GM12892 (cell line): ENCODE results near the gene LRRC8C.

ENCODE experiments used
- DNase-seq: peaks from one replicate; pipeline ENCODE4 v3.0.0; 2011; ENCODE audit not compliant: insufficient read length
- FAIRE-seq: peaks from 2 replicates; lab custom pipeline; 2011; peaks lifted over from hg19 to GRCh38; lab: Jason Lieb, UNC
- POLR2A ChIP-seq: IDR thresholded peaks from 2 replicates; pipeline ENCODE4 v1.6.1; 2011; ENCODE audit warnings: low read depth, low read length, control low read depth
- POLR2AphosphoS5 ChIP-seq: IDR thresholded peaks from 2 replicates; pipeline ENCODE4 v1.6.1; 2011; ENCODE audit warnings: low read depth, low read length, control low read depth
- TAF1 ChIP-seq: IDR thresholded peaks from 2 replicates; pipeline ENCODE4 v1.6.1; 2011; ENCODE audit warnings: low read depth, mild to moderate bottlenecking, control low read depth, low read length, borderline replicate concordance

Gene LRRC8C

DNA sequence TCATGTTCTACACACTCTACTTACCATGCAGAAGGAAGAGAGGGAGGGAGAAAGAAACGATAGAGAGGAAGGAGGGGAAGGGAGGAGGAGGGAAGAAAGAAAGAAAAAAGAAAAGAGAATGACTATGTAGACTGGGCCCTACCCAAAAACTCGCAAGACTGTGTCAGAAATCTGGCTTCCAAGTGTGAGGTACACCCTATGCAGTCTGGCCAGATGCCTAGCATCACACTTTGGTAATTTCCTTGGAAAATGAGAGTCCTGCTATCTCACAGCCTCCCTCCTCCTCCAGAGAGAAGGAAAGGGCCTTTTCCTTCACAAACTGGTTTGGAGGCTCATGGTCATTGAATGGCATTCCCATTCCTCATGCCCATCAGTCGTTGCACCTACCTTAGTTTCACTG, 101.5 kb downstream of the LRRC8C start:
- DNase-seq (no peak), FAIRE-seq (no peak)
- no peak for TF ChIP-seq POLR2A
- TF ChIP-seq POLR2AphosphoS5 = no peak
- no peak for TF ChIP-seq TAF1

DNA sequence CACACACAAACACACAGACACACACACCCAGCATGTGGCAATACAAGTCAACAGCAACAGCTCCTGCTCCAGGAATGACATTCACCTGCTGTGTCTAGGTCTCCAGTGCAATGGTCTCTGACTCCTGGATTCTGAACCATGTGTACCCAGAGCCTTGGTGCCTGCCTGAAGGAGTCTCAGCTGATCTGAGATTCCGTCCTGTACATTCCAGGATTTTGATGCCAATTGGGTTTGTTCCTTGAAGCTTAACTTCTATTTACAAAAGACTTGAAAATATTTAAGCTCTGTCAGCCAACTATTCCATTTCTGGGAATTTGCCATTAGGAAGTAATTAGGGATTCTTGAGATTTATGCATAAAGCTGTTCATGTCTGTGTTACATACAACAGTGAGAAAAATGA, 102.6 kb downstream of the LRRC8C start:
- DNase-seq (no peak), FAIRE-seq (no peak)
- TF ChIP-seq POLR2A (no peak), POLR2AphosphoS5 (no peak), TAF1 (no peak)

DNA sequence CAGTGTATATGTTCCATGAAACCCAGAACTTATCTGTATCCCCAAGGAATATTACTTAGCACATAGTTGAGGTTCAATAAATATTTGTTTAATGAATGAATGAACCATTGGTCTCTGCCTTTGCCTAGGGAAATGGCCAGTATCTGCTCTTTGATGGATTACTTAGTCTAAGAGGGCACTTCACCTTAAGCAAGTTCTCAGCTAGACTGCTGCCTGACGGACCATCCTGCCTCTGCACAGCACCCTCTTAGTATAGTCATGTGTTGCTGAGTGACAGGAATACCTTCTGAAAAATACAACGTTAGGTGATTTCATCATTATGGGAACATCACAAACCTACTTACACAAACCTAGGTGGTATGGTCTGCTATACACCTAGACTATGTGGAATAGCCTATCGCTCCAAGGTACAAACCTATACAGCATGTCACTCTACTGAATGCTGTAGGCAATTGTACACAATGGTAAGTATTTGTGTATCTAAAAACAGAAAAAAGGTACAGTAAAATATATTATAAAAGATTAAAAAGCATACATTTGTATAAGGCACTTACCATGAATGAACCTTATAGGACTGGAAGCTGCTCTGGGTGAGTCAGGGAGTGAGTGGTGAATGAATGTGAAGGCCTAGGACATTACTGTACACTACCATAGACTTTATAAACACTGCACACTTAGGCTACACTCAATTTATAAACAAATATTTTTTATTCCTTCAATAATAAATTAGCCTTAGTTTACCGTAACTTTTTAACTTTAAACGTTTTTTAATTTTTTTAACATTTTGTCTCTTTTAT, 104.2 kb downstream of the LRRC8C start:
- TF ChIP-seq POLR2A (no peak), POLR2AphosphoS5 (no peak), TAF1 (no peak)
- no peak for FAIRE-seq
- DNase-seq = no peak

DNA sequence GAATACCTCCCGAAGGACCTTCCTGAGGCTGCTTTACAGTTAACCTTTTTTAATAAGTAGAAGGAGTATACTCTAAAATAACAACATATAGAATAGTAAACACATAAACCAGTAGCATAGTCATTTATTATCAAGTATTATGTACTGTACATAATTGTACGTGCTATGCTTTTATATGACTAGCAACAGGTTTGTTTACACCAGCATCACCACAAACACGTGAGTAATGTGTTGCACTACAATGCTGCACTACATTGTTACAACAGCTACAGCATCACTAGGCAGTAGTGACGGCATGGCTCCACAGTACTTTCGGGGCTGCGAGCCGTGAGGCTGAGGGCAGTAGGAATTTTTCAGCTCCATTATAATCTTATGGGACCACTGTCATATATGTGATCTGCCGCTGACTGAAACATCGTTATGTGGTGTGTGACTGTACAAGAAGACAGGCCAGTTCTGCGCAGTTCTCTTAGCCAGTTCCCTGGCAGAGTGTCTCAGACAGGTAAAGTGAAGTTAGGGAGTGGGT, 105.1 kb downstream of the LRRC8C start:
- no peak for FAIRE-seq
- no peak for DNase-seq
- TF ChIP-seq TAF1 (no peak), POLR2AphosphoS5 (no peak), POLR2A (no peak)

DNA sequence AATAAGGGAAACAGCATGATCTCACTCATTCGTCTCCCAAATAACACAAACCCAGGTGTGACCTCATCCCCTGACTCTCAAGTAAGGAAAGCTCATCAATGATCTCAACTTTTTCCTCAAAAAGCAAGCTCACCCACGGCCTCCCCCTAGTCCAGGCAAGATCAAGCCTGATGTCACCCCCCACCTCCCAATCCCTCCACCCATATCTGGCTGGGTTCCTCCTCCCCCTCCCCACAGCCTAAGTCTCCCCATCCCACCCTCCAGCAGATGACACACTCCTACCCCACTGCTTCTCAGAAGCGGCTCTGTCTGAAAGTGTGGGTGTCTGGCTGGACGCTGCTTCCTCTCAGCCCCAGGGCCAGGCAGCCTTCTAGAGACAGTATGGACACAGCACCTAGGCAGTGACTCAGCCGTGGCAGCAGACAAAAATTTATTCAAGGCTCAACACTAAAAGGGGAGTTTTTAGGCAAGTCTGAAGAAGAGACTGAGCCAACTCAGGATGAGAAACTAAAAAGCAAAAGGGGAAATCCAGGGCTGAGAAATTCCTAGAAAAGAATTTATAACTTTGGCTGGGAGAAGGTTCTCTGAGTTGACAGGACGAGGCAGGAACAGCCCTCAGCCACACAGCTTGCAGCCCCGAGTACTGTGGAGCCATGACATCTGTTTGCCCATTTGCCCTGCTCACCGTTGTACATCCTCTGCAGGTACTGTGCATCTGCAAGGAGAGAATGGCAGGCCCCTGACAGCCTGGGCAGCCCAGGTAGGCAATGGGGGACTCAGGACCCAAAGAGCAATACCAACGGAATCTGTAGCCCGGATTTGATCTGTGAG, 106.3 kb downstream of the LRRC8C start:
- TF ChIP-seq POLR2A (no peak), TAF1 (no peak), POLR2AphosphoS5 (no peak)
- FAIRE-seq = peak; percentile 38
- no peak for DNase-seq

DNA sequence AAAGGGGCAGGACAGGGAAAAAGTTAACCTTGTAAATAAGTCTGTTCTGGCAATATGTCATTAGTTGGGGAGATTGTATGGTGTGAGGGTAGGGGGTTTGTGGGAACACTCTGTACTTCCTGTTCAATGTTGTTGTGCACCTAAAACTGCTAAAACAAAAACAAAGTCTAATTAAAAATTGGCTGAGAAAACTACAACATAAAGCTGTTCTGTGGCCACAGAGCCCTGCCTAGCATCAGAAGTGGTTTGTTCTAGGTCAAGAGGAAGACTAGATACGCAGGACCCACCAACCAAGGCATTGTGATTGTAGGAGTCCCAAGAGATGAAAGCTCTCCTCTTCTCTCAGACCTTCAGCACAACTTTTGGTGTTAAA, 106.9 kb downstream of the LRRC8C start:
- FAIRE-seq (no peak), DNase-seq (no peak)
- no peak for TF ChIP-seq TAF1
- no peak for TF ChIP-seq POLR2AphosphoS5
- no peak for TF ChIP-seq POLR2A

DNA sequence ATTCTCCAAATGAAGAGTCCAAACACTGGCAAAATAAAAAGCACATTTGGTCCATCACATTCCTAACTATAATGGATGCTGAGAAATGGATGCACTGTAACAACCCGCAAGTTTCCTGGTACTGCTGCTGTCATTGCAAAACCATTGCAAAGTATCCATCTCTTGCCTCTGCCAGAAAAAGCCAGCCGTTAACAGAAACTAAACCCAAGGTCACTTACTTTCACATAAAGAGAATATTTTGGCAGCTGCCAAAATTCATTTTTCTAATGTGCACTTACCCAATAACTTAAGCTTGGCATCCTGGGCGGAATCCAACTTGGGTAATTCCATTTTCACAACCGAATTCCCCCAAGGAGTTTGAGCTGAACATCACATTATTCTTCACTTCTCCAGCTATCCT, 110.9 kb downstream of the LRRC8C start:
- TF ChIP-seq POLR2A (no peak), POLR2AphosphoS5 (no peak), TAF1 (no peak)
- no peak for DNase-seq
- FAIRE-seq = no peak

DNA sequence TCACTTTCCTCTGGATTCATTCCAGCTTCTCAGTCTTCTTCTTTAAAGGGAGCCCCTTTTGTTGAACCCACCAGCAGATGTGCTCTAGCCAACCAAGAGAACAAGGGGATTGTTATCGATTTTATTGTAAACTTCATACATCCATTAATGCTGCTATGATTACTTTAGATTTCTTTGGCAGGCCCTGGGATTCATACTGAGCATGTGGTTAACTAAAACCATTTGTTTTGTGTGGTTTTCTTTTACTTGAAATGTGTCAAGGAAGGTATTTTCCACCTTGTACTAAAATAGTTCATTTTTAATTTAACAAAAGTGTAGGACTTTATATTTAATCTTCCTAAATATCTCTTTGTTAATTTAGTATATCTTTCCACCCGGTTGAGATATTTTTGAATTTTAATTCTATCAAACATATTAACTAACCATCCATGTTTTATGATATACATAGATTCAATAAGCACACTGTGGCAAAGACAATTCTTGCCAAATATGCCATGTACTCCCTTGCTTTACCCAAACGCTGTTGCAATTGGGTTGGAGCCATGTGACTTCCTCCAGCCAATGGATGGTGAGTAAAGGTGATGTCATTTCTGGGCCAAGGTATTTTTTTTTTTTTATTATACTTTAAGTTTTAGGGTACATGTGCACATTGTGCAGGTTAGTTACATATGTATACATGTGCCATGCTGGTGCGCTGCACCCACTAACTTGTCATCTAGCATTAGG, 113.7 kb downstream of the LRRC8C start:
- FAIRE-seq = no peak
- TF ChIP-seq POLR2AphosphoS5 (no peak), POLR2A (no peak), TAF1 (no peak)

DNA sequence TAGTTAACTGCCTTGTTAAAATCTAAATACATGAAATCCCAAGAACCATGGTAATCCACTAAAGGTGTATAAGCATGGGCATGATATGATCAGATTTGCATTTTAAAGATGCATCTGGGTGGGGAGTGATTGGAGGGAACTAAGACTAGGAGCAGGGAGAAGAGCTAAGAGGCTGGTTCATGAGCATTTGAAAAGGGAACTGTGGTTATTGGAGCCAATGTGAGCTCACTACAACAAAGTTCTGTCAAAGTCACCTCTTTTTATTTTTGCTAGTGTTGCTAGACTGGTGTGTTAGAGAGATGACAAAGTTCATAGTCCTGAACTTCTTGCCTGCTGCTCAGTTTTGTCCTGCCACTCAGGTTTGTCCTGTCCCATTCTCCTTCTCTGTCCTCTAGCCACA, 120.8 kb downstream of the LRRC8C start:
- TF ChIP-seq POLR2AphosphoS5 = no peak
- TF ChIP-seq POLR2A = no peak
- no peak for FAIRE-seq
- no peak for DNase-seq

More for the DNA sequence above, 113.7 kb downstream of the LRRC8C start:
- no peak for DNase-seq

DNA sequence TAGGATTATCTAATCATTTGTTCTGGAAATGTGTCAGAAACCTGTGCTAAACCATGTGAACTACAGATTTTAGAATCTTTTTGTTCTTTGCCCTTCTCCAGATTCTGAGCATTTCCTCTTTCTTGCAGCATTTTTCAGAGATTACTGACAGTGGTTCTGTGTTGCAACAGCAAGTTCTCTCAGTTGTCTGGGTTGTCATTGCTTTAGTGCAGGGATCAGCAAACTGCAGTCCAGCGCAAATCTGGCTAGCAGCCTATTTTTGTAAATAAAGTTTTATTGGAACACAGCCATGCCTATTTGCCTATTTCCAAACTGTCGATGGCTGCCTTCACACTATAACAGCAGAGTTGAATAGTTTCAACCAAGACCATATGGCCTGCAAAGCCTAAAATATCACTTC, 121.6 kb downstream of the LRRC8C start:
- no peak for FAIRE-seq
- no peak for TF ChIP-seq POLR2AphosphoS5
- TF ChIP-seq POLR2A = no peak
- no peak for TF ChIP-seq TAF1
- no peak for DNase-seq

DNA sequence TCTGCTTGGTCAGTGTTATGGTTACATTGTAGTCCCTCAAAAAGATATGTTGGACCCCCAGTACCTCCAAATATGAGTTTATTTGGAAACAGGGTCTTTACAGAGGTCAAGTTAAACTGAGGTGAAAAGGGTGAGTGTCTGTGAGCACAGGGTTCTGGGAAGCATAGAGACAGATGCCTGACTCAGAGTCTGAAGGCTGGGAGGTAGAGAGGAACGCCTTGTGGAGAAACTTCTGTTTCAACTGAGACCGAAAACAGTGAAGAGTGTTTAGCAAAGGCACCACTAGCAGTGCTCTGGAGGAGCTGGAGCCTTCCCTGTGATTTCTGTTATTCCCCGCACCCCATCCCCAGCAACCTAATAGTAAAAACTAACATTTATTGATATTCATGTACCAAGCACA, 122.7 kb downstream of the LRRC8C start:
- TF ChIP-seq POLR2A = no peak
- TF ChIP-seq POLR2AphosphoS5 = no peak
- TF ChIP-seq TAF1 = no peak
- FAIRE-seq = no peak
- DNase-seq = no peak
